Loucy (cell line): ENCODE results near the gene CXCL3.

Source experiments
- H2AFZ ChIP-seq: fragments of 200-600 bp; sonication (generic); 2 replicates; pipeline ENCODE4 v1.6.0; 2016; ENCODE audit warnings: antibody characterized with exemption, mild to moderate bottlenecking, low read length, moderate library complexity
- H3F3A ChIP-seq: fragments of 200-600 bp; 2 replicates; pipeline ENCODE4 v1.6.0; 2016; ENCODE audit warnings: antibody characterized with exemption, low read depth, mild to moderate bottlenecking
- H3K27me3 ChIP-seq: fragments of 200-600 bp; sonication (generic); 2 replicates; pipeline ENCODE4 v1.6.1; 2014; ENCODE audit warnings: low read length, mild to moderate bottlenecking; ENCODE audit not compliant: insufficient read depth, poor library complexity, severe bottlenecking
- H3K36me3 ChIP-seq: fragments of 200-600 bp; sonication (generic); 2 replicates; pipeline ENCODE4 v1.6.1; 2016; ENCODE audit warnings: low read length; ENCODE audit not compliant: insufficient read depth
- H3K4me1 ChIP-seq: fragments of 200-600 bp; sonication (generic); 2 replicates; pipeline ENCODE4 v1.5.1; 2014; ENCODE audit warnings: low read length, mild to moderate bottlenecking; ENCODE audit not compliant: insufficient read depth, poor library complexity, severe bottlenecking
- H3K4me2 ChIP-seq: fragments of 200-600 bp; sonication (generic); 2 replicates; pipeline ENCODE4 v1.6.0; 2014; ENCODE audit warnings: antibody characterized with exemption, low read length, low read depth, mild to moderate bottlenecking; ENCODE audit not compliant: poor library complexity, severe bottlenecking
- H3K4me3 ChIP-seq: fragments of 200-600 bp; sonication (generic); 2 replicates; pipeline ENCODE4 v1.5.1; 2014; ENCODE audit warnings: low read length, mild to moderate bottlenecking, mixed read lengths; ENCODE audit not compliant: poor library complexity, severe bottlenecking
- H3K79me2 ChIP-seq: fragments of 200-600 bp; sonication (generic); 2 replicates; pipeline ENCODE4 v1.6.1; 2014; ENCODE audit warnings: low read length; ENCODE audit not compliant: insufficient read depth
- H3K9ac ChIP-seq: fragments of 200-600 bp; sonication (generic); 2 replicates; pipeline ENCODE4 v1.6.0; 2014; ENCODE audit warnings: mild to moderate bottlenecking, low read depth, low read length, moderate library complexity; ENCODE audit not compliant: poor library complexity, severe bottlenecking
- H3K9me2 ChIP-seq: fragments of 200-600 bp; sonication (generic); replicated peaks from 2 replicates; pipeline ENCODE4 v1.6.1; 2016; ENCODE audit warnings: low read depth, low read length, mixed read lengths
- H3K9me3 ChIP-seq: fragments of 200-600 bp; sonication (generic); 2 replicates; pipeline ENCODE4 v1.6.1; 2014; ENCODE audit warnings: mild to moderate bottlenecking, antibody characterized with exemption, low read length, low read depth; ENCODE audit not compliant: insufficient read depth
- H4K20me1 ChIP-seq: fragments of 200-600 bp; sonication (generic); 2 replicates; pipeline ENCODE4 v1.6.0; 2014; ENCODE audit warnings: antibody characterized with exemption, low read length, mild to moderate bottlenecking; ENCODE audit not compliant: insufficient read depth, poor library complexity, severe bottlenecking
- CTCF ChIP-seq: fragments of 200-600 bp; sonication (generic); conservative IDR thresholded peaks from 2 replicates; pipeline ENCODE4 v1.5.1; 2014; ENCODE audit warnings: mild to moderate bottlenecking, antibody characterized with exemption, low read length
- EZH2phosphoT487 ChIP-seq: fragments of 200-600 bp; IDR thresholded peaks from 2 replicates; pipeline ENCODE4 v1.6.1; 2018; ENCODE audit warnings: antibody characterized with exemption, mild to moderate bottlenecking, moderate library complexity, borderline replicate concordance

CXCL3 gene

DNA sequence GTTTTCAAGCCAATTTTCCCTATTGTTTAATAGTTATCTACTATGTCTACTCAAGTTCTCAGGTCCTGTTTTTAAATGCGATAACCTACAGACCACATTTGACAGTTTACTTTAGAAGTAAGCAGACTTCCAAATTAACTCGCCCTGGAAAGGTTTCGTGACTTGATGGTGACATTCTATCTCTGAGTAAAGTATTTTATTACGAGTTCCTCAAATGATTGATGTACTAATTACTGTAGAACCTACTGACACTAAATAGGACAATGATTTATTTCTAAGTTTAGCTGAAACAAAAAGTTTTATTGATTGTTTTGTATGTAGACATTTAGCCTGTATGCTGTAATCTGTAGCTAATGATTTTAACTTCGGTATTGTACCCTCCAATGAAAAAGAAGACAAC lies 48.6 kb downstream of the CXCL3 start:
- Histone ChIP-seq H3K9ac (no peak overlapping the region), H3K4me1 (peaks cover 9% of the 10 kb centered on the region), H3F3A (no peaks in the 10 kb centered on the region), H3K79me2 (no peaks in the 10 kb centered on the region), H3K4me2 (no peak overlapping the region), H3K9me2 (no peaks in the 10 kb centered on the region), H3K27me3 (no peaks in the 10 kb centered on the region), H2AFZ (no peak overlapping the region), H4K20me1 (no peaks in the 10 kb centered on the region), H3K4me3 (no peak overlapping the region), H3K9me3 (no peaks in the 10 kb centered on the region), H3K36me3 (no peaks in the 10 kb centered on the region)
- TF ChIP-seq CTCF (no peak), EZH2phosphoT487 (no peak)

DNA sequence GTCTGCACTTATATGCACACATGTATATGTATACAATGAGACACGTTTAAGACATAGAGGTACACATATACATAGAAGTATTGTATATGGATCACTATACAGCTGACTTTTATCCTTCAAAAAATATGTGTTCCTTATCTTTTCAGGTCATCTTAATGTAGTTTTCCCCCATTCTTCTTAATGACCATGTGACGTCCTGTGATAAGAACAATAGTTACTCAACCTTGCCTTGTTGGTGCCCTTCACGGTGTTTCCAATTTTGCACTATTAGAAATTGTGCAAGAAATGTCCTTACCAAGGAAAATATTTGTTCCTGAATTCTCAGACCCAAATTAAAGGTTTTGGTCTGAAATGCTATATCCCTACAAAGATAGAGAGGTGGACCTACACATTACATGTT lies 49.5 kb downstream of the CXCL3 start:
- no peaks in the 10 kb centered on the region for H3F3A ChIP-seq
- H3K4me3 ChIP-seq = no peak overlapping the region
- no peaks in the 10 kb centered on the region for H3K36me3 ChIP-seq
- H3K79me2 ChIP-seq = no peaks in the 10 kb centered on the region
- no peaks in the 10 kb centered on the region for H3K9me2 ChIP-seq
- H3K9ac ChIP-seq = no peak overlapping the region
- H3K9me3 ChIP-seq = no peaks in the 10 kb centered on the region
- H3K27me3 ChIP-seq = no peaks in the 10 kb centered on the region
- no peak overlapping the region for H2AFZ ChIP-seq
- H3K4me2 ChIP-seq = no peak overlapping the region
- TF ChIP-seq EZH2phosphoT487 = no peak
- TF ChIP-seq CTCF = no peak
- no peaks in the 10 kb centered on the region for H4K20me1 ChIP-seq
- H3K4me1 ChIP-seq = peaks cover 9% of the 10 kb centered on the region

DNA sequence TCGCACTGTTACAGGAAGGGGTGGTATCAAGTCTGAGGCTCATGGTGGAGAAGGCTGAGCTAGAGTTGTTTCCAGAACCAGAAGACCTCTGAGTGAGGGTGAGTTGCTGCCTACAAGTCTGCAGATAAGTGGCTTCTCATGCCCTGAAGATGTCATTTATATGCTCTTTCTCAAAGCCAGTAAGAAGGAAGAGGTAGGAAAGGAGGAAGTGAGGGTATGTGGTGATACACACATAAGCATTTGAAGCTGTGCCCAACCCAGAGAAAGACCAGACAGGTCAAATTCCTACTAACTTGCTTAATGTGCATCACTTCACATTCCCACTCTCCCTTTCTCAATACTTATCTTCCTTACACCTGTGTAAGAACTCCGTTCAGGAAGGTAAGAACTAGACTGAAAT lies 50.4 kb downstream of the CXCL3 start, which contains the start of gene PPBP:
Gene PPBP, minus strand, starts transcription at position 130 of the 400 bp plus-strand sequence. Its CDS starts 87 bp downstream, at position 43.
- Histone ChIP-seq H3F3A (no peaks in the 10 kb centered on the region), H4K20me1 (no peaks in the 10 kb centered on the region), H3K9me2 (no peaks in the 10 kb centered on the region), H3K9me3 (no peaks in the 10 kb centered on the region), H2AFZ (peak within 1 kb of the TSS; percentile 71), H3K4me3 (no peak within 1 kb of the TSS), H3K79me2 (no peaks in the 10 kb centered on the region), H3K36me3 (no peaks in the 10 kb centered on the region), H3K4me1 (peaks cover 9% of the 10 kb centered on the region), H3K4me2 (no peak within 1 kb of the TSS), H3K9ac (no peak within 1 kb of the TSS), H3K27me3 (no peaks in the 10 kb centered on the region)
- TF ChIP-seq EZH2phosphoT487 = no peak
- TF ChIP-seq CTCF = no peak
